Hematopoietic multipotent progenitor cell treated with erythropoietin and hydrocortisone succinate and interleukin-3 and kit ligand, for 15 days (in vitro differentiated cells): ENCODE results near the gene OR10H3.
"Not testable (repeated sequence)": the region's sequence is repeated elsewhere in the genome, so short reads cannot be mapped to it uniquely, and the experiment has no call there.

Experiments
- DNase-seq: peaks from one replicate; pipeline ENCODE4 v3.0.0-alpha.2; 2015; ENCODE audit warnings: low spot score

The OR10H3 gene, protein sequence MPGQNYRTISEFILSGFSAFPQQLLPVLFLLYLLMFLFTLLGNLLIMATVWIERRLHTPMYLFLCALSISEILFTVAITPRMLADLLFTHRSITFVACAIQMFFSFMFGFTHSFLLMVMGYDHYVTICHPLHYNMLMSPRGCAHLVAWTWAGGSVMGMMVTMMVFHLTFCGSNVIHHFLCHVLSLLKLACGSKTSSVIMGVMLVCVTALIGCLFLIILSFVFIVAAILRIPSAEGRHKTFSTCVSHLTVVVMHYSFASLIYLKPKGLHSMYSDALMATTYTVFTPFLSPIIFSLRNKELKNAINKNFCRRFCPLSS

DNA sequence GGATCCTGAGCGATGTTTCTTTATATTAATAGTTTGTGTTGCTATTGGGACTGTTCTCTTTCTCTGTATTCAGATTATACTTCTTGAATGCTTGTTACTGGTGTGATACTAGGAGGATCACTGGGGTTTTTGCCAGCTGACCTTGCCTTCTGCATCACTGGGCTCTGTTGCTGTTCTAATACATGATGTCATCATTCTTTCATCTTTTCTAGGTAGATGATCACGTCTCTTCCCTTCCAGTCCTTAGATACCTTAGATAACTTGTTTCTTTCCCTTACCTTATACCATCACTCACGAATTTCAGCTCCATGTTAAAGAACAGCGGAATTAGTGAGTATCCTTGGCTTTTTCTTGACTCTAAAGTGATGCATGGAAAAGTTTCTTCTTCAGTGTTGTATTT lies at the start of gene OR10H3:
TSS of gene OR10H3 (plus strand) at position 264 of the 400 bp plus-strand sequence. CDS start 3,408 bp downstream, outside the sequence.
- DNase-seq, result no peak

DNA sequence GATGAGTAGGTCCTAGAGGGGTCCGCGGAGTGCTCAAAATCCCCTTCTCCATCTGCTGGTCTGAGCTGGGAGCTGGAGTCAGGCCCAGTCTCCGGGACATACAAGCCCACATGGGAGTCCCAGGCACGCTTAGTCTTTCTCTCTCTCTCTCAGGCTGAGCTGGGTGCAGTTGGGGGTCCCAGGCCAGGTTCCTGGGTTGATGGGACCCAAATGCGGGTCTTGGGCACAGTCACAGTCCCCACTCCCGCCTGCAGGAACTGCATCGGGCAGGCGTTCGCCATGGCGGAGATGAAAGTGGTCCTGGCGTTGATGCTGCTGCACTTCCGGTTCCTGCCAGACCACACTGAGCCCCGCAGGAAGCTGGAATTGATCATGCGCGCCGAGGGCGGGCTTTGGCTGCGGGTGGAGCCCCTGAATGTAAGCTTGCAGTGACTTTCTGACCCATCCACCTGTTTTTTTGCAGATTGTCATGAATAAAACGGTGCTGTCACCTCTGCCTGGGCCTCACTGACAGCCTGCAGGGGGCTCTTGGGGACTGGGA lies 41.1 kb upstream of the OR10H3 start:
- no peak for DNase-seq

DNA sequence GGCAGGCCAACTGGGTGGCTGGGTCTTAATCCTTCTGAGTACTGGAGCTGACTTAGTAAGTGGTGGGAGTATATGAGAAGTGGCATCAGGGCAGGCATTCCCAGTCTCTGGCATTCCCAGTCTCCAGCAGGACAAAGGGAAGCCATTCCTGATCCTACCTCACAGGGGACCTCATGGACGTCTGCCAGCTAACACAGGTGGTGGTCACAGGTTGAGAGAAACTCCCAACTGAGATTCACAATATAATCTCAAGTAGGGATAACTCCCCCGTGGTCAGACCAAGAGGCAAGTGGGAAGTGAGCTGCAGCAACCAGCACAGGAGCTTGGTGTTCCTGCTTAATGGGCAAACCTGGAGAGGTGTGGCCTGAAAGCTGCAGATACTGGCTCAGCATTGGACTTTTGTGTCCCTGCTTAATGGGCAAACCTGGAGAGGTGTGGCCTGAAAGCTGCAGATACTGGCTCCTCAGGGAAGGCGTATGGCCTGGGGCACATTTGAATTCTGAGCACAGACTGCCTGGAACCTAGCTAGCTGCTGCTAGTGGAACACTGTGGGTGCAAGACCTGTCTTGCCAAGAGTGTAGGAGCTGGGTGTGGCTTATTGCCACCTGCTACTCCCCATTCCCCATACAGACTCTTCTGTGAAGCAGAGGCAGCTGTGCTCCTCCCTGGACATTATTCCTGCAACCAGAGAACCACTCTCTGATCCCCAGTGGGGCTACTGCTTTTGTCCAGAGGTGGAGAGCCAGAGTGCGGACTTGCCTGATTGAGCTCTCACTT lies 35.8 kb upstream of the OR10H3 start:
- DNase-seq, result no peak

DNA sequence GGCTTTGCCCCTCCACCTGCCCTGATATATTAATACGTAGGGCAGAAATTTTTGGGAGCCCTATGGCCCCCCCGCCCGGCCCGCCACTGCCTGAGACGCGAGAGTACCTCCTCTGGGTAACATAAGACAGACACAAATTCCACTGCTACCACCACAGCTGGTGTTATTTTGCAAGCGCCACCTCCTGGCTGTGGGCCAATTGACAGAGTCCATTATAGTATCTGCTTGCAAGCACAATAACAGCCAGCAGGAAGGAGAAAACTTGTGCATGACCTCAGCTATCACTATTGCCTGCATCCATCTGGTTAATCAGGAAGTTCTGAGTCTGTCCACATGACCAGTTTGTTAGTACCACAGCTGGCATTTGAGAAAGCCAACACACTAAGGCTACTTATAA lies 35.3 kb upstream of the OR10H3 start:
- DNase-seq, result peak; percentile 60

DNA sequence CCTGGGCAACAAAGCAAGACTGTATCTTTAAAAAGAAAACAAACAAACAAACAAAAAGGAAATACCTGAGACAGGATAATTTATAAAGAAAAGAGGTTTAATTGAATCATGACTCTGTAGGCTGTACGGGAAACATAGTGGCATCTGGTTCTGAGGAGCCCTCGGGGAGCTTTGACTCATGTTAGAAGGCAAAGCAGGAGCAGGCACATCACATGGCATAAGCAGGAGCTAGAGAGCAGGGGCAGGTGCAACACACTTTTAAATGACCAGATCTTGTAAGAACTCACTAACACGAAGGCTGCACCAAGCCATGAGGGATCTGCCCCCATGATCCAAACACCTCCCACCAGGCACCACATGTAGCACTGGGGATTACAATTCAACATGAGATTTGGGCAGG lies 23.1 kb upstream of the OR10H3 start:
- DNase-seq, result no peak

DNA sequence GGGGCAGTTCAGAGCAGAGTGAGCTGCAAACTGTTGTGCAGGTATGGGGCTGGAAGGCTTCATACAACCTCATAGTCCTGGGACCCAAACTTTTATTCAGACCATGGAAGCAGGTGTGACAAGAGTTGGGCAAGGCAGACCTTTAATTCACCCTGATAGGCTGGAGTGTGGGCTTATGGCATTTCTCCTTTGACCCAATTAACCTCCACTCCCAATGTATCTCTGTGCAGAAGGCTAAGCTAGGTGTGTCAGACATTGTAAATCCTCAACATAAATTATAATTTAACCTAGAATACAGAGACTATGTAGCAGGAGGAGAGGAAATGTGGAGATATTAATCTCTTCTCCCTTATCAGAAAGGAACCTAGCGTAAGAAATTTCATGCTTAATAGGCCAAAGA lies 22.1 kb upstream of the OR10H3 start:
- DNase-seq, result no peak

DNA sequence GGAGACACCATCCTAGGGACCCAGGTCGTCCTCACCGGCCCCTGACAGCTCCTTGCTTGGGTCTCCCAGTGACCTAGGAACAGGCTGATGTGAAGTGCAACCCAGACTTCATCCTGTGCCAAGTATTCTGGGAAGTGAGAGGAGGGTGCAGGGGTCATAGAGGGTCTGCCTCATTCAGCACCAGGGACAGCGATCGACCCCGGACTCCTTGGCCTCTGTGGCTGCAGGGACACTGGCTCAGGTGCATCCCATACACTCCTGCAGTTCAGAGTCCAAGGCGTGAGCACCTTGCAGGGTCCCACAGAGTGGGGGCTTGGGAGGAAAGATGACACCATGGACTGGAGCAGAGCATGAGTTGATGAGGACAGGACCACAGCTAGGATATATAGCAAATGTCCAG lies 20.0 kb upstream of the OR10H3 start:
- no peak for DNase-seq

DNA sequence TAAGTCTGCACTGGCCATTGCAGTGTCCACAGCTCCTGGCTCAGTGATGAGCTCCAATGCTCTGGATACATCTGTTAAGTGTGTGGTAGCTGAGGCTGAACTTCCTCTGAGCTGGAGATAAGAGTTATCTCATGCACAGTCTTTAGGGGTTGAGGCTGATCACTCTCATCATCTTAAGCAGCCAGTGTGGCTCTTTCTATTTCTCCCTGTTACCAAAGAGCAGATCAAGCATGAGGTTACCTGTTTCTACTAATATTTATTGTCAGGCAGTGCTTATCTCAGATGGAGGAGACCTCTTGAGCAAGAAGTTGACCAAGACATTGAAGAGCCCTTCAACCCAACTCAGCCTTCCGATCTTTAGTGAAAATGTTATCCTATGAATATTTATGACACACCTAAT lies 16.5 kb upstream of the OR10H3 start:
- DNase-seq, result no peak

DNA sequence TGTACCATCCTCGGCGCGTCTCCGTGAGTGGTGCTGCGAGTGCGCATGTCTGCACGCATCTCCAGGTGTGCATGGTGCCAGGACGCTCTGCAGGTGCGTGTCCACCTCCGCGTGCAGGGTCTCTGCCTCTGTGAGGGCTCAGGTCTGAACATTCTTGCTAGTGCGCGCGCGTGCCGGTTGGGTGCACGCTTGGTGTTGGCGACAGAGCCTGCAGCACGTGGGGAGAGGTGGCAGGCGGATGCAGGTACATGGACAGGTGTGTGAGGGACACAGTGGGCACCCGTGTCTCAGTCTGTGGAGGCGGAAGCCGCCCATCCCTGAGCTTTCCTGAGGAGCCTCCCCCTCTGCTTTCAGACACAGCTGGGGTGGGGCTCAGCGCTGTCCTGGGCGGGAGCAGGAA lies 14.8 kb upstream of the OR10H3 start:
- no peak for DNase-seq

DNA sequence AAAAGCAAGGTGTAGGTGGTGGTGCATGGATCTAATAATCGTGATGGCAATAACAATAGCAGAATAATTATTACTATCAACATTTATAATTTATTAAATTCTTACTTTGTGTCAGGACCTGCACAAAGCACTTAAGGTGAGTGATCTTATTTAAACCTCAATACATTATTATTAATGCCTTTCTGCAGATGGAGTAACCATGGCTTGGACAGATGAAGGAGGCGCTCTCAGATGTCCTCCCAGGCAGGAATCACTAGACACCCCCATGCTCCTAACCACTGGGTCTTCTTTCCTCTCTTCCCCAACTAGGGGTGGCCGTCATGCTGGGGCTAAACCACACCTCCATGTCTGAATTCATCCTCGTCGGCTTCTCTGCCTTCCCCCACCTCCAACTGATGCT lies 10.1 kb upstream of the OR10H3 start, which contains the start of gene OR10H2:
TSS of gene OR10H2 (plus strand) at position 301 of the 400 bp plus-strand sequence. CDS start at position 321, 20 bp downstream.
- DNase-seq, result no peak

DNA sequence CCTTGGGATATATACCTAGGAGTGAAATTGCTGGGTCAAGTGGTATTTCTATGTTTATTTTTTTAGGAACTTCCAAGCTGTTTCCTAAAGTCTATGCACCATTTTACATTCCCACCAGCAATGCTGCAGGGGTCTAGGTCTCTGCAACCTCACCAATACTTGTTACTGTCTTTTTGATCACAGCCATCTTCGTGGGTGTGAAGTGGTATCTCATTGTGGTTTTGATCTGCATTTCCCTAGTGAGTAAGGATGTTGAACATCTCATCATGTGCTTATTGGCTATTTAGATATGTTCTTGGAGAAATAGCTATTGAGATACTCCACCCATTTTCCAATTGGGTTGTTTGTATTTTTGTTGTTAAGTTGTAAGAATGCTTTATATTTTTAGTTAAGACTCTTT lies 7.2 kb upstream of the OR10H3 start:
- DNase-seq, result no peak

DNA sequence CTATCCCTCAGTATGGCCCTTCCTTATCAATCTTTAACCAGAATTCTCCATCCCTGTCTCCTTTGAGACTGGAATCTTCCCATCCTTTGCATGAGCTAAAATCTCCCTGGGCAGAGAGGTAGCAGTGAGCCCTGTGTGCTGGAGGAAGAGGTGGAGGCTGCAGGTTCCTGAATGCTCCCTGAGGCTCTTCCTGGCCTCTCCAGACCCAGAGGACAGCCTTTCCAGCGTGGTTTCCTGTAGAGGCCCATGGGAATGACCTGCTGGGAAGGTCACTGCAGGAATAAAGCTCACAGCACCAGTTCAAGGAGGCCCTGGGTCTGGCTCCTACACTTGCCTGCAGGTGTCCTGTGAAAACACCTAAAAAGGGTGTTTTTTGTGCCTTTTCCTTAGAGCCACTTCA lies 5.4 kb upstream of the OR10H3 start:
- DNase-seq, result no peak

DNA sequence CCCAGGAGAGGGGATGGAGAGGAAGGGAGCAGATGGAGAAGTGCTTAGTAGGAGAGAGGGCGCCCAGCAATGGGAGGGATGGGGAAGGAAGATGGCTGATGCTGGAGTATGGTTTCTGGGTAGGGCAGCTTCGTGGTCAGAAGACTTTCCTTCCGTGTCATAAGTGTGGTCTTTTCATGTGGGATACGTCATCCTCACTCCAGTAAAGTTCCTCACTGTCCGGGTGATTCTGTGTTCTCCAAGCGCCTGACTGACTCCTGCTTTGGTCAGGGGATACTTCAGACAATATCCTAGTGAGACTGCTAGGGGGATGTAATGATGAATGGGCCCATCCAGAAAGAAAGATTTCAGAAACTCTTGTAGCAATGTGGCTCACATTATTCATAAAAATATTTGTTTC lies 3.9 kb upstream of the OR10H3 start:
- DNase-seq, result no peak

DNA sequence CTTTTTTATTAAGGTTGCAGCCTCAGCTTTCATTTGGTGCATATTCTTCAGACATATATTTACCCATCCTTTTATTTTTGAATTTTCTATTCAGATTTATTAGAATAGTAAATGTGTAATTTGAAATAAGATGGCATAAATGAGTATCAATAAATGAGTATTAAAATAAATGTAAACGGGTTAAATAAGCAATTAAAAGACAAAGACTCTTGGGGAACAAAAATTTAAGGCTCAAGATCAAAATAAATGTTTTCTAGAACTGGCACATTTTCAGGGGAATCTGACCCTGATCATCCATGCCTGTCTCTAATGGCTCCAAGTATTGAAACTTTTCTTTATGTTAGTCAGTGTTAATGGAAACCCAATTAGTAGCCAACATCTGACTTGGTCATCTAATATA lies 3.0 kb downstream of the OR10H3 start:
- no peak for DNase-seq

DNA sequence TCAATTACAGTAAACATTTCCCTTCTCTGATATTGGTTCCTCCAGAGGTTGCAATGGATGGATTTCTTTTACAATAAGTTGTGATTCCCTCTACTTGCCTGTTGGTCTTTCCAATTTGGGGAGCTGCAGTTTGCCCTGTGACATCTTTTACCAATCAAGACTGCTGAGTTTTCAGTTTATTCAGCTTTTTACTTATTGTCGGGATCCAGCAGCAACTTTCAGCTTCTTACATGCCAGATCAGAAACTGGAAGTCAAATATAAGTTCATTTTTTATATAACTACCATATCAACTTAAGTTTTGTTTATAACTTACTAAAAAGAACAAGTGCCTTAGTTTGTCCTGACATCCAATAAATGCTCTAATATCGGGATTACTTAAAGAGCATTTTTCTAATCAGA lies 10.5 kb downstream of the OR10H3 start:
- no peak for DNase-seq

DNA sequence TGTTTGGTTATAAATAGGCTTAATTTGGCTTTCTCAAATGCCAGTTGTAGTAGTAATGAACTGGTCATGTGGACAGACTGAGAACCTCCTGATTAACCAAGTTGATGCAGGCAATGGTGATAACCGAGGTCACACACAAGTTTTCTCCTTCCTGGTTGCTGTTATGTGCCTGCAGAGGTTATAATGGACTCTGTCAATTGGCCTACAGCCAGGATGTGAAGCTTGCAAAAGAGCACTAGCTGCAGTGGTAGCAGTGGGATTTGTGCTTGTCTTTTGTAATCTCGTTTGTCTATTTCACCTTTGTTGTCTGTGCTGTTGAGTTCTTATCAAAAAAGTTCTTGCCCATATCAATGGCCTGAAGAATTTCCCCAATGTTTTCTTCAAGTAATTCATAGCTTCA lies 20.6 kb downstream of the OR10H3 start:
- no peak for DNase-seq

DNA sequence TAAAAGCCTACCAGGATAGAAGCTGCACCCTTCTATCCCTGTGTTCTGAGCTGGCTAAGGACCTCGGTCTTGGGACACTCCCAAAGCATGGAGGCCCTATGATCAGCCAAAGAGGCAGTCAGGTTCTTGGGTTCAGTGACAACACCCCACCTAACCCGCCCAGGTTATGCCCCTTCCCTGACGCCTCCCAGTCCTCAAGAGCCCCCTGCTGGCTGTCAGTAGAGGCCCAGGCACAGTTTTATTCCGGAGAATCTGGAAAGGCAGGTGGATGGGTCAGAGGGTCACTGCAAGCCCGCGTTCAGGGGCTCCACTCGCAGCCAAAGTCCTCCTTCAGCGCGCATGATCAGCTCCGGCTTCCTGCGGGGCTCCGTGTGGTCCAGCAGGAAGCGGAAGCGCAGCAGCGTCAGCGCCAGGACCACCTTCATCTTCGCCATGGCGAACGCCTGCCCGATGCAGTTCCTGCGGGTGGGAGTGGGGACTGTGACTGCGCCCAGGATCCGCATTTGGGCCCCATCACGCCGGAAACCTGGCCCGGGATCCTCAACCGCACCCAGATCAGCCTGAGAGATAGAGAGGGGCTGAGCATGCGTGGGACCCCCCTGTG lies 22.3 kb downstream of the OR10H3 start:
- peak; percentile 12 for DNase-seq

DNA sequence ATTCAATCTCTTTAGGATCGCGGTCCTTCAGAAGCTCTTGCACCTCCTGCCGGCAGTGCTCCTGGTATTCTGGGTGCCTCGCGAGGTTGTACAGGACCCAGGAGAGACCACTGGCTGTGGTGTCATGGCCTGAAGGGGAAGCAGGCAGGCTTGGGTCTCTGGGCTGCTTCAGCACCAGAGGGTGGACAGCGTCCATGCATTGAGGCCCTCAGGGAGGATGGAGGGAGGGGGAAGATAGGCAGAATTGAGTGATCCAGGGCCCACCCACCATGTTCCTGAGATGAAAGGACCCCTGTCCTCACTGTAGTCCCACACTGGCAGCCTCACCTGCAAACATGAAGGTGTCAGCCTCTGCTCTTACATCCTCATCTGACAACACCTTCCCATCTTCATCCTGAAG lies 31.8 kb downstream of the OR10H3 start:
- DNase-seq, result no peak

DNA sequence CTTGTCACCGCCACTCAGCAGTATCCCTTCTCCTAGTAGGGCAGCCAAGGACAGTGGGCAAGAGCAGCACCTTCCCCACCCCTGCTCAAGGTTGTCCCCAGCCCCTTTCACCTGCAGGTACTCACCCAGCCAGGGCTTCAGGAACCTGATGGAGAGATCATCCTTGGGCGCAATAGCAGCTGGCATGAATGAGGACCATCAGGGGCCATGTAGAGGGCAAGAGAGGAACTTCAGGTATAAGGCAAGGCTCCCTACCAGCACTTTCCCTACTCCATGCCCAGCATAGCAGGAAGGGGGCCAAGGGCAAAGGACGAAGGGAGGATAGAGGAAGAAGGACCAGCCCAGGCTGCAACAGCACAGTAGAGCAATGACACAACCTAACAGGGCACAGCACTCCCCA lies 36.4 kb downstream of the OR10H3 start:
- DNase-seq, result not testable (repeated sequence)

DNA sequence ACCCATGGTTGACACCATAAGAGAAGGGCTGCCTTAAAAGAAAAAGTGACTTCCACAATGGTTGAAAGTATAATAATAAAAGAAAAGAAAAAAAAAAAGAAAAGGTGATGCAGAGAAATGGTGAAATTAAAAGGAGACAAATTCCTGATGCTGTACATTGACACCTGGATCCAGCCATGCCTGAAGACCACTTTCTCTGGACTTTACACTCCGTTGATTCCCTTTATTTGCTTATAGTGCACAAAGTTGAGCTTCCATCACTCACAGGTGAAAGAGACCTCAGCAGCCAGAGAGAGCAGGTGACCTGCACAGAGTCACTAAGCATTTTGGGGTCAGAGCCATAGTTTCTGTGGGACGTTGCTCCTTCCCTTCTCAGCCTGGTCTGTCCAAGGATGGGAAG lies 37.5 kb downstream of the OR10H3 start:
- DNase-seq, result no peak

DNA sequence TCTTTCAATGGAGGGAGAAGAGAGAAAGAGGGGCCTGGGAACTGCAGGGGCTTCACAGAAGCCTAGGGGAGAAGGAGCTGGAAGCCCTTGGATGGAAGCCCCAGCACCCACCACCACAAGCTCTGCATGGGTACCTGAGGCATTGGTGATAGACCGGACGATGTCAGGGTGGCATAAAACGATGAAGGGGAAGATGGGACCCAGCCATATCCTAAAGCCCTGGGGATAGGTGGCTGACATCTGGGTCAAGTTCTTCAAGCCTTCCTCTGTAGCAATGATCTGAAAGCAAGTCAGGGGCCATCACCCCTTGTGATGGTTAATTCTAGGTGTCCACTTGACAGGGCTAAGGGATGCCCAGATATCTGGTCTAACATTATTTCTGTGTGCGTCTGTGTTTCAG lies 38.5 kb downstream of the OR10H3 start:
- no peak for DNase-seq

DNA sequence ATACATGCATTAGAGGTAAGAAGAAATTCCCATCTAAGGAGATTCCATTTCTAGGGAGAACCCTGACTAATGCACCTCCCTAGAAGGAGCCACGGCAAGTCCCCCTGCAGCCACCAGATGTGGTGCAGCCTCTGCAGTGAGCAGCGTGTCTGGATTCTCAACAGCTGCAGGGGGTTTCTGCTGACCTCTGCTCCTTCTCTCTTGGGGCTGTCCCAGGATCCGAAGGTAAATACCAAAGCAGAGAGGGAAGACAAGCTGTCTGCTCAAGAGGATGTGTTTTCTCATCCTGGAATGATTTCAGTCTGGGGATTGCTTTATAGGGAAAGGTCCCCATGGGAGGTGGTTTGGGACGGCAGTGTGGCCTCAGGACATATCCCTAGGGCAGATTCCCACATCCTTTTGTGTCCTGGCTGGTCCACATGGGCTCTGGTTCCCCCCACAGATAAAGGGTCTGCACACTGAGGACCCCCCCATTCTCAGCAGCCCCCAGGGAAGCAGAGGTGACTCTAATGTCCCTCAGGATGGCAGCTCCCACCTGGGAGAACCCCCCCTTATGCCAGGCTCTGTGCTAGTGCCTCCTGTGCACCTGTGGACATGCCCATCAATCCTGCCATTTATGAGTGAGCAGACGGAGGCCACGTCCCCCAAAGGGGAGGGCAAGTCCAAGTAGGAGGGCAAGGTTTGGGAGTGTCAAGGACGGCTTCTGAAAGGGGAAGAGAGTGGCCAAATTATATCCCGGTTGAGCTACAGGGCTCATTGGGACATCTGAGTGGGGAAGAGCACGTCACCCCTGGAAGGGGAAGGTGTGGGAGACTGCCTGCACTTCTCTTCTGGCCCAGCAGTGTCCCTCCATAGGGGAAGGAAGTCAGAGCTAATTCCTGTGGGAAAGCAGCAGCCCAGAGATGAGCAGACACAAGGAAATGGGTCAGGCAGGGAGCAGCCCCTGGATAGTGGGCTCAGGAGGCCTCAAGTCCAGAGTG lies 39.5 kb downstream of the OR10H3 start:
- DNase-seq, result no peak
